H1 (cell line): ENCODE data around the gene FOXD3.

Experiments used
- GTF2F1 ChIP-seq: IDR thresholded peaks from 2 replicates; pipeline ENCODE4 v1.6.1; 2012; ENCODE audit warnings: low read depth, low read length, improper control_type of control experiment, borderline replicate concordance
- TF ChIP-seq, protein P1 (sequence below), 3 experiments: IDR thresholded peaks; 1 replicate in 2 of 3; 2 replicates in 1 of 3; pipeline versions ENCODE4 v1.5.1 to v1.6.1; 2011; ENCODE audit warnings: low read length in 3 of 3, mild to moderate bottlenecking in 3 of 3, inconsistent platforms in 2 of 3, low read depth in 1 of 3, moderate library complexity in 1 of 3; ENCODE audit not compliant: insufficient read depth in 1 of 3; ENCODE audit errors: control extremely low read depth in 1 of 3

DNA sequence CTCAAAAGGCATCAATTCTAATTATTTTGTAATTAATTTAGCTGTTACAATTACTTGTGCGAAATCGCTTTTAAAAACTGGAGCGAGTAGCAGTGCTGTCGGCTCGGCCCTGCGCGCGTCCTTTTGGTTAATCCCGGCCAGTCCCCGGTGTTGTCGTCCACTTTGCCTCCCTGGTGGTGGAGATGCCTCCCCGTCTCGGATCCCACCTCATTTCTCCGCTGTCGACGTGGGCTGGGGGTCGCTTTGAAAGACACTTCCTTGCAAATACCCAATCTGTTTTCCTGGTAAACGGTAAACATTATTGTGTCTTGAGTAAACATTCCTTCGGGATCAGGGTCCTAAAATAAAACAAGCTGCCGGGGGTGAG is 3.7 kb downstream of the FOXD3 start:
- TF ChIP-seq GTF2F1 = no peak
- TF ChIP-seq, protein P1, sequence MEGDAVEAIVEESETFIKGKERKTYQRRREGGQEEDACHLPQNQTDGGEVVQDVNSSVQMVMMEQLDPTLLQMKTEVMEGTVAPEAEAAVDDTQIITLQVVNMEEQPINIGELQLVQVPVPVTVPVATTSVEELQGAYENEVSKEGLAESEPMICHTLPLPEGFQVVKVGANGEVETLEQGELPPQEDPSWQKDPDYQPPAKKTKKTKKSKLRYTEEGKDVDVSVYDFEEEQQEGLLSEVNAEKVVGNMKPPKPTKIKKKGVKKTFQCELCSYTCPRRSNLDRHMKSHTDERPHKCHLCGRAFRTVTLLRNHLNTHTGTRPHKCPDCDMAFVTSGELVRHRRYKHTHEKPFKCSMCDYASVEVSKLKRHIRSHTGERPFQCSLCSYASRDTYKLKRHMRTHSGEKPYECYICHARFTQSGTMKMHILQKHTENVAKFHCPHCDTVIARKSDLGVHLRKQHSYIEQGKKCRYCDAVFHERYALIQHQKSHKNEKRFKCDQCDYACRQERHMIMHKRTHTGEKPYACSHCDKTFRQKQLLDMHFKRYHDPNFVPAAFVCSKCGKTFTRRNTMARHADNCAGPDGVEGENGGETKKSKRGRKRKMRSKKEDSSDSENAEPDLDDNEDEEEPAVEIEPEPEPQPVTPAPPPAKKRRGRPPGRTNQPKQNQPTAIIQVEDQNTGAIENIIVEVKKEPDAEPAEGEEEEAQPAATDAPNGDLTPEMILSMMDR (IDR thresholded peaks at IDR 0.05; ENCODE audit: control extremely low read depth in 1 of 3, insufficient read depth in 1 of 3, low read depth in 1 of 3, low read length in 3 of 3) = no peak
